Panc1 (cell line): ENCODE results near the gene TRPV5.

Experiments
- POLR2AphosphoS5 ChIP-seq: IDR thresholded peaks from 2 replicates; pipeline ENCODE4 v1.6.1; 2012; ENCODE audit warnings: mild to moderate bottlenecking, low read depth, low read length, moderate library complexity
- SIN3A ChIP-seq: IDR thresholded peaks from 2 replicates; pipeline ENCODE4 v1.6.1; 2012; ENCODE audit warnings: low read depth, mild to moderate bottlenecking, low read length, moderate library complexity, borderline replicate concordance; ENCODE audit not compliant: insufficient read depth
- TCF7L2 ChIP-seq: IDR thresholded peaks from 2 replicates; pipeline ENCODE4 v1.6.1; 2011; ENCODE audit warnings: mild to moderate bottlenecking, low read depth, low read length, inconsistent platforms
- TF ChIP-seq, protein P1 (sequence below): fragments of 450-650 bp; IDR thresholded peaks from 2 replicates; pipeline ENCODE4 v1.5.1; 2017; ENCODE audit warnings: mild to moderate bottlenecking
- TF ChIP-seq, protein P2 (sequence below), 2 experiments: IDR thresholded peaks; 2 replicates each; pipeline ENCODE4 v1.6.1; 2011 to 2012; ENCODE audit warnings: low read depth in 2 of 2, control low read depth in 1 of 2, low read length in 1 of 2, mild to moderate bottlenecking in 1 of 2, moderate library complexity in 1 of 2; ENCODE audit not compliant: insufficient read depth in 1 of 2

DNA sequence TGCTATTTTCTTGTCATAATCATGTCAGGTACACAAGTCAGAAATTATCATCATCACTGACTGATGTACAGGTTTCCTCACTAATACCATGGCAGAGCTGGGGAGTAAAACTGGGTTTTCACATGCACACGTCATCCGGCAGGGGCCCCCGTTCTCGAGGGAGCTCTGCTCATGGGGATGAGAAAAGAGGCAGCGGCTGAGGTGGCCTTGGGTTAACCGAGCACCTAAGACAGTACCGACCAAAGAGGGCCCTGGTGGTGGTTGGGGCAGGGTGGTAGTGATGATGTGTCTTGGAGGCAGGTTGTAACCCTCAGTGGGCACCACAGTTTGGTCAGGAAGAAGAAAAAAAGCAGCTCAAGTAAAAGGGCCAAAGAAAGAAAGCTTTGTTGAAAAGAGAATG, 35.9 kb downstream of the TRPV5 start:
- TF ChIP-seq, protein P1, sequence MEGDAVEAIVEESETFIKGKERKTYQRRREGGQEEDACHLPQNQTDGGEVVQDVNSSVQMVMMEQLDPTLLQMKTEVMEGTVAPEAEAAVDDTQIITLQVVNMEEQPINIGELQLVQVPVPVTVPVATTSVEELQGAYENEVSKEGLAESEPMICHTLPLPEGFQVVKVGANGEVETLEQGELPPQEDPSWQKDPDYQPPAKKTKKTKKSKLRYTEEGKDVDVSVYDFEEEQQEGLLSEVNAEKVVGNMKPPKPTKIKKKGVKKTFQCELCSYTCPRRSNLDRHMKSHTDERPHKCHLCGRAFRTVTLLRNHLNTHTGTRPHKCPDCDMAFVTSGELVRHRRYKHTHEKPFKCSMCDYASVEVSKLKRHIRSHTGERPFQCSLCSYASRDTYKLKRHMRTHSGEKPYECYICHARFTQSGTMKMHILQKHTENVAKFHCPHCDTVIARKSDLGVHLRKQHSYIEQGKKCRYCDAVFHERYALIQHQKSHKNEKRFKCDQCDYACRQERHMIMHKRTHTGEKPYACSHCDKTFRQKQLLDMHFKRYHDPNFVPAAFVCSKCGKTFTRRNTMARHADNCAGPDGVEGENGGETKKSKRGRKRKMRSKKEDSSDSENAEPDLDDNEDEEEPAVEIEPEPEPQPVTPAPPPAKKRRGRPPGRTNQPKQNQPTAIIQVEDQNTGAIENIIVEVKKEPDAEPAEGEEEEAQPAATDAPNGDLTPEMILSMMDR, result no peak
- TF ChIP-seq, protein P2, sequence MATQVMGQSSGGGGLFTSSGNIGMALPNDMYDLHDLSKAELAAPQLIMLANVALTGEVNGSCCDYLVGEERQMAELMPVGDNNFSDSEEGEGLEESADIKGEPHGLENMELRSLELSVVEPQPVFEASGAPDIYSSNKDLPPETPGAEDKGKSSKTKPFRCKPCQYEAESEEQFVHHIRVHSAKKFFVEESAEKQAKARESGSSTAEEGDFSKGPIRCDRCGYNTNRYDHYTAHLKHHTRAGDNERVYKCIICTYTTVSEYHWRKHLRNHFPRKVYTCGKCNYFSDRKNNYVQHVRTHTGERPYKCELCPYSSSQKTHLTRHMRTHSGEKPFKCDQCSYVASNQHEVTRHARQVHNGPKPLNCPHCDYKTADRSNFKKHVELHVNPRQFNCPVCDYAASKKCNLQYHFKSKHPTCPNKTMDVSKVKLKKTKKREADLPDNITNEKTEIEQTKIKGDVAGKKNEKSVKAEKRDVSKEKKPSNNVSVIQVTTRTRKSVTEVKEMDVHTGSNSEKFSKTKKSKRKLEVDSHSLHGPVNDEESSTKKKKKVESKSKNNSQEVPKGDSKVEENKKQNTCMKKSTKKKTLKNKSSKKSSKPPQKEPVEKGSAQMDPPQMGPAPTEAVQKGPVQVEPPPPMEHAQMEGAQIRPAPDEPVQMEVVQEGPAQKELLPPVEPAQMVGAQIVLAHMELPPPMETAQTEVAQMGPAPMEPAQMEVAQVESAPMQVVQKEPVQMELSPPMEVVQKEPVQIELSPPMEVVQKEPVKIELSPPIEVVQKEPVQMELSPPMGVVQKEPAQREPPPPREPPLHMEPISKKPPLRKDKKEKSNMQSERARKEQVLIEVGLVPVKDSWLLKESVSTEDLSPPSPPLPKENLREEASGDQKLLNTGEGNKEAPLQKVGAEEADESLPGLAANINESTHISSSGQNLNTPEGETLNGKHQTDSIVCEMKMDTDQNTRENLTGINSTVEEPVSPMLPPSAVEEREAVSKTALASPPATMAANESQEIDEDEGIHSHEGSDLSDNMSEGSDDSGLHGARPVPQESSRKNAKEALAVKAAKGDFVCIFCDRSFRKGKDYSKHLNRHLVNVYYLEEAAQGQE (IDR thresholded peaks at IDR 0.05; ENCODE audit: insufficient read depth in 1 of 2, low read depth in 2 of 2, low read length in 1 of 2), result no peak
- TF ChIP-seq POLR2AphosphoS5, result no peak
- no peak for TF ChIP-seq TCF7L2
- no peak for TF ChIP-seq SIN3A
